AG10803 (cell line): ENCODE measurements around the gene LHFPL6.

ENCODE experiments used
- DNase-seq: peaks from one replicate; pipeline ENCODE4 v3.0.0; 2010; ENCODE audit warnings: low read depth
- H3K4me3 ChIP-seq: 2 replicates; pipeline ENCODE4 v1.5.1; 2011; ENCODE audit warnings: mild to moderate bottlenecking, low read length, control low read depth
- CTCF ChIP-seq: conservative IDR thresholded peaks from 2 replicates; pipeline ENCODE4 v1.5.1; 2011; ENCODE audit warnings: mild to moderate bottlenecking, low read length, control low read depth, inconsistent platforms

LHFPL6 gene

GRCh38 chr13:39585219-39585618 lies 17.8 kb downstream of the LHFPL6 start:
- H3K4me3 ChIP-seq, result no peak overlapping the region
- no peak for TF ChIP-seq CTCF
- DNase-seq, result no peak

- H3K4me3 ChIP-seq, result no peak overlapping the region
- no peak for TF ChIP-seq CTCF
- DNase-seq, result no peak
Measured at GRCh38 chr13:39580881-39581575, 22.0 kb downstream of the LHFPL6 start.

- DNase-seq, result no peak
- no peak for TF ChIP-seq CTCF
Measured at GRCh38 chr13:39578821-39579291, 24.1 kb downstream of the LHFPL6 start.

GRCh38 chr13:39577838-39578491 lies 25.0 kb downstream of the LHFPL6 start:
- H3K4me3 ChIP-seq, result no peak overlapping the region
- no peak for TF ChIP-seq CTCF
- no peak for DNase-seq

More at GRCh38 chr13:39578821-39579291, 24.1 kb downstream of the LHFPL6 start:
- no peak overlapping the region for H3K4me3 ChIP-seq

GRCh38 chr13:39577203-39577602 lies 25.8 kb downstream of the LHFPL6 start:
- no peak for TF ChIP-seq CTCF
- no peak overlapping the region for H3K4me3 ChIP-seq
- no peak for DNase-seq

- DNase-seq, result no peak
- TF ChIP-seq CTCF, result no peak
- H3K4me3 ChIP-seq, result no peak overlapping the region
Measured at GRCh38 chr13:39575641-39576238, 27.3 kb downstream of the LHFPL6 start.

- no peak for TF ChIP-seq CTCF
- H3K4me3 ChIP-seq, result no peak overlapping the region
- no peak for DNase-seq
Measured at GRCh38 chr13:39571502-39572092, 31.4 kb downstream of the LHFPL6 start.
